HG03196 (cell line): ENCODE data around the gene CPLX1.

ENCODE experiments used
- ATAC-seq: cut with Tn5 transposase; IDR thresholded peaks from one replicate; pipeline ENCODE4 v1.9.1; 2021; ENCODE audit not compliant: unreplicated experiment

The CPLX1 gene

DNA sequence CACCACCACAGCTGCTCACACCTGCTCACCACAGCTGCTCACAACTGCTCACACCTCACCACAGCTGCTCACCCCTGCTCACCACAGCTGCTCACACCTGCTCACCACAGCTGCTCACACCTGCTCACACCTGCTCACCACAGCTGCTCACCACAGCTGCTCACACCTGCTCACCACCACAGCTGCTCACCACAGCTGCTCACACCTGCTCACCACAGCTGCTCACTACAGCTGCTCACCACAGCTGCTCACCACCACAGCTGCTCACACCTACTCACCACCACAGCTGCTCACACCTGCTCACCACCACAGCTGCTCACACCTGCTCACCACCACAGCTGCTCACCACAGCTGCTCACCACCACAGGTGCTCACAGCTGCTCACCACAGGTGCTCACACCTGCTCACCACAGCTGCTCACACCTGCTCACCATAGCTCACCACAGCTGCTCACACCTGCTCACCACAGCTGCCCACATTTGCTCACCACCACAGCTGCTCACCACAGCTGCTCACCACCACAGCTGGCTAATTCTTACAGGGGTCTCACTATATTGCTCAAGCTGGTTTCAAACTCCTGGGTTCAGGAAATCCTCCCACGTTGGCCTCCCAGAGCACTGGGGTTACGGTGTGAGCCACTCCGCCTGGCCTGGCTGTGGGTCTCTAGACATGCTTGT is 30.4 kb upstream of the CPLX1 start:
- ATAC-seq: no peak

DNA sequence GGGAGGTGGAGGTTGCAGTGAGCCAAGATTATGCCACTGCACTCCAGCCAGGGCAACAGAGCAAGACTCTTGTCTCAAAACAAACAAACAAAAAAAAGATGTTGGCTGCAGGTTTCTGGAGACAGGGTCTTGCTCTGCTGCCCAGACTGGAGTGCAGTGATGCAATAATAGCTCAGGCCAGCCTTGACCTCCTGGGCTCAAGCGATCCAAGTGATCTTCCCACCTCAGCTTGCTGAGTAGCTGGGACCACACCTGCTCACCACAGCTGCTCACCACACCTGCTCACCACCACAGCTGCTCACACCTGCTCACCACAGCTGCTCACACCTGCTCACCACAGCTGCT is 29.9 kb upstream of the CPLX1 start:
- no peak for ATAC-seq

DNA sequence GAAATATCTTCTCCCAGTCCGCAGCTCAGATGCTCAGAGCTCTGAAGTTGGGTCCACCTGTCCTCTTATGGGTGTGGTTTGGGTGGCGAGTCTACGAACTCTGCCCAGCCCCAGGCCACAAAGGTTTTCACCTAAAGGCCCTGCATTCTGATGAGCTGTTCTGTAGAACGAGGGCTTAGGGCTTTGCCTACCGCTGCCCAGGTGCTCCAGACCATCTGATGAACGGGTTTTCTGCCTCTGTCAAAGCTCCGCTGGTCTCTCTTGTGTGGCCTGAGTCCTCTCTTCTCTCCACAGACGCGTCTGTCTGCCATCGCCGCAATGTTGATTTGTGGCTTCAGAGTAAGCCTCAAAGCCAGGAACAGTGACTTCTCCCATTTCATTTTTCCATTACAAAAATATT is 28.4 kb upstream of the CPLX1 start:
- ATAC-seq: no peak

DNA sequence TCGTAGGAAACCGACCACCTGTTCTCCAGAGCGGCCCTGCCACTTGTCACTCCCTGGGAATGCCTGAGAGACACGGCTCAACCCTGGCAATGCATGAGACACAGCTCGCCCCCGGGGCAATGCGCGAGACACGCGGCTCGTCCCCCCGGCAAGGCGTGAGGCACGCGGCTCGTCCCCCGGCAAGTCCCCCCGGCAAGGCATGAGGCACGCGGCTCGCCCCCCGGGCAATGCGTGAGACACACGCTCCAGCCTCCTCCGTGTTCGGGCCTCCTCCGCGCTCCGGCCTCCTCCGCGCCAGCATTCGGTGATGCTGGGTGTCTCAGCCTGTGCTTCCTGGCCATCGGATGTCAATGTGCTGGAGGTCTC is 27.5 kb upstream of the CPLX1 start:
- no peak for ATAC-seq

DNA sequence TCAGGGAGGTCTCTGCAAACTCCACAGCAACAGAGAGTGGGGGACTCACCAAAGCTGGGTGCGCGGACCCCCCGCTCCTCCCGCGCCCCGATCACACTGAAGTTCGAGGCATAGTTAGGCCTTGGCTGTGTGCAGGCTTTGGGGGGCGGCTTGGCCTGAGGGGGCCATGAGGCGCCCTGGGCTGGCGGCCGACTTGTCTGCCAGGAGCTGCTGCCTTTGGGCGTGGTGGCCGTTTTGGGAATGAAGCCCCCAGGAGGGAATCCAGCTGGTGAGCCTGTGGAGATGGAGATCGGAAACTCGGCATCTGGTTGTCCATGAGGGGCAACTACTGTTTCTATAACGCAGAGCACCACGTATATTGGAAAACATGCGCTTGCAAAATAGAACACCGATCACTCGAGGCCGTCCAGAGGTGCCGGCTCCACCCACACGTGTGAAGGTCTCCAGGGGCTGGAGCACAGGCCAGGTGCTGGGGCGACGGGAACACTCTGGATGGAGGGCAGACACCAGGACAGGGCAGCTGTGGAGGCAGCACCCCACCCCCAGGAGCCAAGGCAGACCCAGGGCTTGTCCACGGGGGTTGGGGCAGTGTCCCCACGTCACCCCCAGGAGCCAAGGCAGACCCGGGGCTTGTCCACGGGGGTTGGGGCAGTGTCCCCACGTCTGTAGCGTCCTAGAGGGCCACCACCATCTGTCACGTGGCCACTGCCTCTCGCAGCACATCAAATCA is 25.9 kb upstream of the CPLX1 start:
- ATAC-seq: no peak

DNA sequence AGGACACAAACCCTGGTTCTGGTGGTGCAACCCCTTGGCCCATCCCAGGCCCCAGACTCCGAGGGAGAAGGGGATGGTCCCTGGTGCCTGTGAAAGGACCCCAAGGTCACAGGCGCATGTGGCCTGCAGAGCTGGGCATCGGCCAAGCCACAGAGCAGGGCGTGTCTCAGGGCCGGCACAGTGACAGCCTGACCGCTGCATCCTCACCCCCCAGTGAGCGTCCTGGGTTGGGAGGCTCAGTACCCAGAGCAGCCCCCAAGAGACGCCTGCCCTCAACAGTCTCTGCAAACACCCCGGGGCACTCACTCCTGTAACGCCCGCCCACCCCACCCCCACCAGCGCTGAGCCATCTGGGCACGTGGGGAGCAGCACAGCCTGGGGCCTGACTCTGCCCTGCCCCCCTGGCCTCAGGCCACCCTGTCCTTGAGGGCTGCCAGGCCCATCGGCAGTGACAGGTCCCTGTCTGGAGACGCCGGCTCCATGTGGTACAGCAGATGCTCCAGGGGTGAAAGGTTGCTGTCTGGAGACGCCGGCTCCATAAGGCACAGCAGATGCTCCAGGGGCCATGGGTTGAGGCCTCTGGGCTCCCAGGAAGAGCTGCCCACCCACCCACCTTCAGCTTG is 24.5 kb upstream of the CPLX1 start:
- no peak for ATAC-seq

DNA sequence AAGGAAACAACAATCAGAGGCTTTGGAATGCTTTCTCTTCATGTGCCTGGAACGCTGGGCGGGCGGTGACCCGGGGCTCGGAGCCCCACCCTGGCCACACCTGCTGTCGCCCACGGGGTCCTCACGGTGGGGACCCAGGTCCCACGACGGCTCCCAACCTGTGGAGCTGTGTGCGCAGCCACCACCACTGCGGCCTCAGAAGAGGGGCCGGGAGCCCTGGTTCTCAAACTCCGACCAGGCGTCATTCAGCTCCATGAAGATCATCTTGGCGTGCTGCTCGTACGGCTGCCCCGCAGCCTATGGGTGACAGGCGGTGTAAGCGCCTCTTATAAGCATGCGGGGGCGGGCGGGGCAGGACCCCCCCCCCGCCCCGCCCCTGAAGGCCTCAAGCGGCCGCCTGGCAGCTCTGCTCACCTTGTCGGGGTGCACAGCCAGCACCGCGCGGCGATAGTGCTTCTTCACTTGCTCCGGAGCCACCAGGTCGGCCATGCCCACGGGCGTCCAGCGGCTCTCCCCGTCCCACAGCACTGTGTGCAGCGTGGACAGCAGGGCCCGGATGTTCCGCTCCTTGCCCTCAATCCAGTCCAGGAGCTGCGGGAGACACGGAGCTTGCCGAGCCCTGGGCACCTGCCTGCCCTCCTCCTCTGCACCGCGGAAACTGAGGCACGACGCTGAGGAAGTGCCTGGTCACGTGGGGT is 23.7 kb upstream of the CPLX1 start:
- ATAC-seq: no peak

DNA sequence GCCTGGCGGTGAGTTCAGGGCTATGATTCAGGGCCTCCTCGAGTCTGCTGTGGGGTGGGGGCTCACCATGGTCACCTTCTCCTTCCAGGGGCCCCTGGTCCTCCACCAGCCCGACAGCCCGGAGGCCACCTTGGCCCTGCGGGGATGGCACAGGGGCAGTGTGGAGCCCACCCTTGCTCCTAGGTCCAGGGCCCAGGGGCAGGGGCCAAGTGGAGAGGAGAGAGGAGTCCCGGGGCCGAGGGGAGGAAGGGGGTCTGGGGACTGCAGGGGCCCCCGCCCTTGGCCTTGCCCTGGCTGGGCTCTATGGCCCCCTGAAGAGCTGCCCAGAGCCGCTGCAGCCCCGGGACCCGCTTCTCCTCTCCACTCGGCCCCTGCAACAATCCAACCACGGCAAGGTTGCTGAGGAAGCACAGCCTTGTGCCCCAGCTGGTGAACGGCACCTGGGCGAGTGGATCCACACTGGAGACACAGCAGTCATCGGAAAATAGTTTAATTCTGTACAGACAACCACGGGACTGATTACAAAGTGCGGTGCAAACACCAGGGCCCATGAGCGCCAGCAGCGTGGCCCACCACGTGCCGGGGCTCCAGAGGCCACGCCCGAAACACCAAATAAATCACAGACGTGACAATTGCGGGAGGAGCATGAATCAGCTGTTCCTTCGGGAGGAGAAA is 23.0 kb upstream of the CPLX1 start:
- no peak for ATAC-seq

DNA sequence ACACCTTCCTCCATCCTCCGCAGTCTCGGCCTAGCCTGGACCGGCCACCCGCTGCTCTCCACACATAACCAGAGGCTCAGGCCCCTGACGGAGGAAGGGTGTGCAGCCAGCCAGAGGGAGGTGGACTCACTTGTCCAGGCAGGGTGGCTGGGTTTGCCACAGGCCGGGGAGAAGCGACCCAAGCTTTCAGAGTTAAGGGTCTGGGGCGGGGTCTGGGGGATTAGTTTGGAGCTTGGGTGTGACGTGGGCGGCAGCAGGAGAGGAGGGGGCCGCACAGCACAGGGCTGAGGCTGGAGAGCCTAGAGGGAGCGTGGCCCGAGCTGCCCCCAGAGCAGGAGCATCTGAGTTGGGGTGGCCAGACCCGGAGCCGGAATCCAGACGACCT is 22.4 kb upstream of the CPLX1 start:
- ATAC-seq: no peak

DNA sequence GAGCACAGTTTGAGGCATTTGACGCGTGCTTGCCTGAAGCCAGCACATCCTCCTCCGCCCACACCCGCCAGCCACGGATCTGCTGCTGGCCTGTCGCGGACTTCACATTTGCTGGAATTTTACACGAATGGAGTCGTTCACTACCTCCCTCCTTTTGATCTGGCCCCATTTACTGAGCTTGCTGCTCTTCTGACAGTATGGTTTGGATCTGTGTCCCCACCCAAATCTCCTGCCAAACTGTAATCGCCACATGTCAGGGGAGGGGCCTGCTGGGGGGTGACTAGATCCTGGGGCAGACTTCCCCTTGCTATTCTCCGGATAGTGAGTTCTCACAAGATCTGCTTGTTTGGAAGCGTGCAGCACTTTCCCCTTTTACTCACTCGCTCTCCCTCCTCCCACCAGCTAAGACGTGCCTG is 19.9 kb upstream of the CPLX1 start:
- ATAC-seq: no peak

DNA sequence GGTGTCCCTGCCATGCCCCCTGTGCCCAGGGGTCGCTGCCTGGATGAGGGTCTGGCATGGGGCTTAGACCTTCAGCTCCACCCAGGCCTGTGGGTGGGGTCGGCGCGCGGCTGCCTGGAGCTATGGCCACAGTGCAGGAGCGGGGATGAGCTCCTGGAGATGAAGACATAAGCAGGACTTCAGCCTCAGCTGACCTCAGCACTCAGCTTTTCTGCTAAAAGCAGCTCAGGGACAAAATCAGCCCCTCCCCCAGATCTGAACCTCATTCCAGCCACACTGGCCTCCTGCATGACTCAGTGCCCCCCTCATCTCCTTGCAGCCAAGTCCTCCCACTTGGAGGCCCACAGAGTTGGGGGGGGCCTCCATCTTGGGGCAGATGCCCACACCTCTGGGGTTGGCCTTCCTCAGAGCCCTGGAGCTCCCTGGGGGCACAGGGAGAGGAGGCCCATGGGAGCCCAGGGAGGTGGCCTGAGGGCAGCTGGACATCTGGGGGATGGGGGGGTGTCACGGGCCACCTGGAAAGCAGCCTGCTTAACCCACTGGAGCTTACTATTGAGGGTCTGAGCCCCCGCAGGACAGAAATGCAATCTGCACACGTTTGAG is 19.4 kb upstream of the CPLX1 start:
- no peak for ATAC-seq

DNA sequence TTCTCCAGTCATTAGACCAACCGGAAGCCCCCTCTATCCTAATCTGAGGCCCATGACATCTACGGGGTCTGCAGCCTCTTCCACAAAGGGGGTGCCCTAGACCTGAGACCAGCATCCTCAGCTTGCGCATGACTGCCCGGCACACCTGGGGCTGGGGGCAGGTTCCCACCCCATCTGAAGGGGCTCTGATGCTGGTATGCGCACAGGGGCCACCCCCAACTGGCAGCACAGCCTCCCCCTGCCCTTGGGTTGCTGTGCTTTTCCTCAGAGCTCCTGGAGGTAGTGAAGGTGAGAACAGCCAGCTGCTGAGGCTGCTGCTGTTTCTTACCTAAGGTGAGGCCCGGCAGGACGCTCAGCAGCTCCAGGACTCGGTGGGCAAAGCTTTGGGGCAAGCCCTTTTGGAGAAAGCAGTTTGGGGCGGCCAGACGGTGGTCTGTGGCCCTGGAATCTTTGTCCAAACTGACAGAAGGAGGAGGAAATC is 18.9 kb upstream of the CPLX1 start:
- ATAC-seq: no peak

DNA sequence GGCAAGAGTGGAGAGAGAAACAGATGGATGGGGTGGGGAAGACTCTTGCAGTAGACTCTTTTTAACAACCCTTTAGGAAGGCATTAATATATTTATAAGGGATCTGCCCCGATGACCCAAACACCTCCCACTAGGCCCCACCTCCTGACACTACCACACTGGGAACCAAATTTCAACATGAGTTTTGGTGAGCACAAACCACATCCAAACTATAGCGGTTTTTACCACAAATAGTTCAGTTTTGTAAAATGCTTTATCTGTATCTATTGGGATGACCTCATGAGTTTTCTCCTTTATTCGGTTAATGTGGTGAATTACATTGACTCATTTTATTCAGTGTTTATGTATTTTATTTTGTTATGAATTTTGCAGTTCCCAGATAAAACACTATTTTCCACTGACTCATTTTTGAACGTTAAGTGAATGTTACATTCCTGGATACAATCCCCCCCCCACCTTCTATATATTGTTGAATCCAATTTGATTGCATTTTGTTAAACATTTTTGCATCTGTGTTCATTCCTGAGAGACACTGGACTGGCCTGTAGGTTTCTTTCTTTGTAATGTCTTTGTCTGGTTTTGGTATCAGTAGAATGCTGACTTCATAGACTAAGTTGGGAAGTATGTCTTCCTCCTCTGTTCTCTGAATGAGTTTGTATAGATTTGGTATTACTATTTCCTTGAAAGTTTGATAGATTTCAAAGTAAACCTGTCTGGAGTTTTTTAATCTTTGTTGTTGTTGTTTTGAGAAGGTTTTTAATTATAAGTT is 13.9 kb upstream of the CPLX1 start:
- ATAC-seq: no peak

DNA sequence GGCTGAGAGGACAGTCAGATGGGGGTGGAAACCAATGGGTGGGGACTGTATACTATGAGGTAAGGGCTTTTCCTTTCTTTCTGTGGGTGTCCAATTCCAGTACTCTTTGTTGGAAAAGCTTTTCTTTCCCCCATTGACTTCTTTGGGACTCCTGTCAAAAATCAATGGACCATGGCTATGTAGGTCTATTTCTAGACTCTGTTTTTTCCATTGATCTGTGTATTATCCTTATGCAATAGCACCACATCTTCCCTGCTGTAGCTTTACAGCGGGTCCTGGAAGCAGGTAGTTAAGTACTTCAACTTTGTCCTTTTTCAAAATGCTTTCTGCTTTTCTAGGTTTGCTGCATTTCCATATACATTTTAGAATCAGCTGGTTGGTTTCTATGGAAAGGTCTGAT is 11.8 kb upstream of the CPLX1 start:
- no peak for ATAC-seq

DNA sequence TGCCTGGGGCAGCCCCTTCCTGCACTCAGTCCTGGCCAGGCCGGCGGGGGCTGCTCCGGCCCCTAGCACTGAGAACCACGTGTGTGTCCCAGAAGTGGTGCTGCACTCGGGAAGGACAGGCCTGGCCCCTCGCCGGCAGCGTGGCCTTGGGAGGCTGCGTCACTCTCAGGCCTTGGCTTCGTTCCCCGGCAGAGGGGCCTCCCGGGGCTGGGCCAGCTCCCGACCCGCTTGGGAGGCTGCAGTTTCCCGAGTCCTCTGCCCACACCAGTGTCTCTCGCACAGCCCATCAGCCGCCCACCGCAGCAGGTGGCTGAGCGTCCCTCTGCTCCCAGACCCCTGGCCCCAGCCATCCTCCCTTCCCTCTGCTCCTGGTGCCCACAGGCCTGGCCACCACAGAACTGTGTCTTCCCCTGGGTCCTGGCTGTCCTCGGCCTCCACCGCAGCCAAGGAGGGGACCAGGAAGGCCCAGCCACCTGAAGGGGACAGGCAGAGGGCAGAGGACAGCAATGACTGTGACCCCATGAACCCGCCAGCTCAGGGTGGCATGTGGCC is 10.9 kb upstream of the CPLX1 start:
- ATAC-seq: no peak

DNA sequence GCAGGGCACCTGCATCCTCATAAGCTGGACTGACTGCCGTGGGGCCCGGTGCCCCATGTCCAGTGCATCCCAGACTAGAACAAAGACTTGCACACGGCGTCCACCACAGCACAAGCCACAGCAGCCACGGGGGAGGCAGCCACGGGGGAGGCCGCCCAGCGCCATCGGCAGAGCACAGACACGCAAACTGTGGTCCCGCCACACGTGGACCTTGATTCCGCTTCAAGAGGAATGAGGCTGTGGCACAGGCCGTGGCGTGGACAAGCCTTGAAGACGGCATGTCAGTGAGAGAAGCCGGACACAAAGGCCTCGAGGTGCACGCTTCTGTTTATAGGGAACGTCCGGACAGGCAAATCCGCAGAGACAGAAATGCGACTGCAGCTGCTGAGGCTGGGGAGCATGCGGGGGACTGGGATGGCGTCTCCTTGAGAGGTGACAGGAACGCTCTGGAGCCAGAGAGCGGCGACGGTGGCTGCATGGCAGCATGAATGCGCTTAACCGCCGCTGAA is 10.1 kb upstream of the CPLX1 start:
- ATAC-seq: no peak

DNA sequence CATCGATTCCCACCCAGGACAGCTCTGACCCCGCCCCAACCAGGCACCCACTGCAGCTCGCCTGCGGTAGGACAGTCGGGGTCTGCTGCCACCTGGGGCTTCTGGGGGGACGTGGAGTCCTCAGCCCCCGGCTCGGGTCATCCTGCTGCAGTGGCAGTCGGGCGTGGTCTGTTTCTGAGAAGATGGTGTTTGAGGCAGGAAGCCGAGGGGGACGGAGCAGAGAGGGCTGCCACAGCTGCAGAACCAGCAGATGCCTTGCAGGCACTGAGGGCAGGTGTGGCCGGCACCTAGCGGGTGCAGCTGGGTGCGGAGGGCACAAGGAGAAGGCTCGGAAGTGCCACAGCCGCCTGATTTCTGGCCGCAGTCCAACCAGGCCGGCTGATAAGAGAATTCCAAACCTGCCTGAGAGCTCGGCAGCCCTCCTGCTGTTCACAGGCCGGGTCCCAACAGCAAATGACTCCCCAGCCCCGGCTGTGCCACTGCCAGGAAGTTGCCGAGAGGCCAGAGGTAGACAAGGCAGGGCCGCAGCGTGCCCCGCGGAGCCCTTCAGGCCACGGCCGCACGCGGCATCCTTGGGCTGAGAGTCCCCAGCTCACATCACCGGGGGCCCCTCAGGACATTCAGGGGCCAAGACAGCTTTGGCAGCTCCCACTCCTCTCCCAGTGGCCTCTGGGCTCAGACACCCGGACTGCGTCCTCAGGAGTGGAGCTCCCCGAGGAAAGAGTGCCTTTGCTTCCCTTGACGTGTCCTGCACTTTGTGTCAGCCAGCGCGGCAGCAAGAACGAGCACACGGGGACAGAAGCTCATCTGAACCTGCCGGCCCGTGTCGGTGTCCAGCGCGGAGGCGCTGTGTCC is 9.4 kb upstream of the CPLX1 start:
- ATAC-seq: no peak

DNA sequence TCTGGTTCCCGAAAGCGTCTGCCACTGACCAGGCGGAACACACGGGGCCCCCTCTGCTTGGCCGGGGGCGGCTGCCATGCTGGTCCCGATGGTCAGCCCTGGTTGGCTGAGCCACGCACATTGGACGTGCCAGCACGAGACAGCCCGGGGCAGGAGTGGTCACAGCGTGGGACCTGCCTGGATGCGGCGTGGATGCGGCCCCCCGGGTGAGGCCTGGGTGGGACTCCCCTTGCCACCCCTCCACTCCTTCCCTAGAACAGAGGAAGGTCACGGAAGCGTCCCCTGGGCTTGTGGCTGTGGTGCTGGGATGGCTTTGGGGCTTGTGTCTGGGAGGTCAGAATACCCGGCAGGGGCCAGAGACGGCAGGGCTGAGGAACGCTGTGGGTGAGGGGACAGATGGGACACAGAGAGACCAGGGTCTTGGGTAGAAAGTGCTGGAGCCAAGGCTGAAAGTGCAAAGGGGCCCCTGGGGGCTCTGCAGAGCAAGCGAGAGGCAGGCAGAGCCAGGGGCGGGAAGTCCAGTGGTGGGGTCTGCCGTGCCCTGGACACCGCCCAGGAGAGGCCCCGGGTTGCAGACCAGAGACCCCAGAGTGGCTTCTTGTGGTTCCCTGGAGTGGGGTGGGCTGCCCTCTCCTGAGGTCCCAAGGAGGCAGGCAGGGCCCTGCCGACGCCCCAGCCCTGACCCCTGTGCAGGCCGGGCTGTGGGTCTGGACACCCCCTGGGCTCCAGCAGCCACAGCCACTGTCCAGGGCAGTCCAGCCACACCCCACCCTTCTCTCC is 8.6 kb upstream of the CPLX1 start:
- no peak for ATAC-seq
